K562 (cell line): ENCODE measurements around the gene OSCAR. TPM values are rescaled to one million over a fixed set of nuclear protein-coding genes. Genes with fewer than 3 reads are reported as not detected.

ENCODE experiments used
- BCL6 ChIP-seq: fragments of 250-450 bp; sonication (Bioruptor Pico); IDR thresholded peaks from 2 replicates; pipeline ENCODE4 v1.4.0; 2020
- CREB3 ChIP-seq: fragments of 450-650 bp; conservative IDR thresholded peaks from 2 replicates; pipeline ENCODE4 v1.6.1; 2016; ENCODE audit warnings: missing genetic modification characterization, low read depth, mild to moderate bottlenecking, missing compliant biosample characterization, moderate library complexity
- E2F8 ChIP-seq: fragments of 450-650 bp; IDR thresholded peaks from 2 replicates; pipeline ENCODE4 v1.7.1; 2018; ENCODE audit warnings: mild to moderate bottlenecking, low read depth; ENCODE audit not compliant: partially characterized antibody
- ELF1 ChIP-seq: fragments of 200-800 bp; sonication (Bioruptor generic); IDR thresholded peaks from 2 replicates; pipeline ENCODE4 v1.6.1; 2016; ENCODE audit warnings: missing genetic modification characterization, missing compliant biosample characterization
- ETV5 ChIP-seq: sonication (generic); formaldehyde crosslinking; IDR thresholded peaks from 2 replicates; pipeline ENCODE4 v1.4.0; 2020; ENCODE audit warnings: low read depth, mild to moderate bottlenecking, missing genetic modification reagents
- FOXJ3 ChIP-seq: sonication (generic); formaldehyde crosslinking; IDR thresholded peaks from 2 replicates; pipeline ENCODE4 v1.4.0; 2020; ENCODE audit warnings: mild to moderate bottlenecking, missing genetic modification reagents
- ILF3 ChIP-seq: fragments of 450-650 bp; IDR thresholded peaks from 2 replicates; pipeline ENCODE4 v1.6.1; 2018; ENCODE audit warnings: antibody characterized with exemption, mild to moderate bottlenecking, moderate library complexity, borderline replicate concordance
- KDM4B ChIP-seq, 2 experiments: fragments of 450-650 bp in 1 of 2; sonication (generic) in 1 of 2; IDR thresholded peaks; 2 replicates each; pipeline ENCODE4 v1.6.1; 2016 to 2017; ENCODE audit warnings: borderline replicate concordance in 2 of 2, antibody characterized with exemption in 1 of 2, low read depth in 1 of 2, mild to moderate bottlenecking in 1 of 2
- NFIX ChIP-seq: fragments of 250-450 bp; sonication (Bioruptor Pico); IDR thresholded peaks from 2 replicates; pipeline ENCODE4 v1.4.0; 2020; ENCODE audit warnings: low read depth, mild to moderate bottlenecking, moderate library complexity
- SRF ChIP-seq, 2 experiments: fragments of 250-450, 450-650 bp in 1 of 2; sonication (Bioruptor Pico) in 1 of 2; sonication (generic) in 1 of 2; formaldehyde crosslinking; IDR thresholded peaks; 2 replicates each; pipeline versions ENCODE4 v1.5.0 to v1.5.1; 2020 to 2022; ENCODE audit warnings: mild to moderate bottlenecking in 1 of 2, missing genetic modification reagents in 1 of 2
- ZNF165 ChIP-seq: fragments of 250-450 bp; sonication (Bioruptor Pico); IDR thresholded peaks from 2 replicates; pipeline ENCODE4 v1.4.0; 2020; ENCODE audit warnings: borderline replicate concordance
- ZNF830 ChIP-seq: fragments of 250-450 bp; sonication (Bioruptor Pico); IDR thresholded peaks from 2 replicates; pipeline ENCODE4 v1.5.0; 2021; ENCODE audit warnings: mild to moderate bottlenecking
- polyA plus RNA-seq, 8 experiments: library from polyadenylated mRNA; depleted of rRNA in 4 of 8; stranded (reverse) in 5 of 8; unstranded in 3 of 8; fragments of >200 nt; fragmentation: Nextera tagmentation in 2 of 8; fragmentation: Illumina TruSeq in 1 of 8; extraction: Ambion mirVana in 2 of 8; extraction: Trizol in 1 of 8; gene quantifications; 2 replicates each; pipeline versions ENCODE4 v1.2.1 to v1.2.3, GENCODE V29; 2011 to 2014; ENCODE audit warnings: inconsistent platforms in 1 of 8, missing spikeins in 1 of 8
- total RNA-seq, 7 experiments: library from RNA; depleted of rRNA in 6 of 7; stranded (reverse); fragments of >200 nt in 6 of 7; fragmentation: Illumina TruSeq in 2 of 7; extraction: Trizol in 2 of 7; gene quantifications; 2 replicates each; pipeline versions ENCODE4 v1.2.1 to v1.2.3, GENCODE V29; 2011 to 2021; ENCODE audit warnings: low replicate concordance in 1 of 7
- TF ChIP-seq, protein P1 (sequence below): fragments of 250-450 bp; sonication (Bioruptor Pico); IDR thresholded peaks from 2 replicates; pipeline ENCODE4 v1.8.0; 2022; ENCODE audit warnings: moderate library complexity, mild to moderate bottlenecking, inconsistent platforms

OSCAR gene
- total and polyA plus RNA-seq, 9 of the 15 experiments (the other 6 are each of a cell fraction or from before 2014, with no cell fraction given) = 0.09 to 0.62 (median 0.13) TPM; not detected in 5

GRCh38 chr19:54115109-54116063, 14.8 kb upstream of the OSCAR start, which contains the start of the genes PRPF31 and TFPT (continued):
- TF ChIP-seq, protein P1, sequence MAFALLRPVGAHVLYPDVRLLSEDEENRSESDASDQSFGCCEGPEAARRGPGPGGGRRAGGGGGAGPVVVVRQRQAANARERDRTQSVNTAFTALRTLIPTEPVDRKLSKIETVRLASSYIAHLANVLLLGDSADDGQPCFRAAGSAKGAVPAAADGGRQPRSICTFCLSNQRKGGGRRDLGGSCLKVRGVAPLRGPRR (CRISPR knock-in tag) = no peak
- 0 out of 2 replicates have a peak, but pooled peaks have one; percentile 84 for TF ChIP-seq ZNF830 (CRISPR knock-in tag)
- peak; percentile 88 for TF ChIP-seq CREB3
- TF ChIP-seq KDM4B (IDR thresholded peaks at IDR 0.05; ENCODE audit: borderline replicate concordance in 2 of 2, low read depth in 1 of 2) = peak in 1 of 2 experiments; percentile 21; a peak in 1 of 4 replicates
- TF ChIP-seq FOXJ3 (CRISPR knock-in tag) = no peak
- TF ChIP-seq ETV5 (CRISPR knock-in tag) = peak; percentile 85
- no peak for TF ChIP-seq NFIX (CRISPR knock-in tag)
- no peak for TF ChIP-seq SRF (CRISPR knock-in tag; IDR thresholded peaks at IDR 0.05)
- no peak for TF ChIP-seq ILF3
- peak; percentile 85 for TF ChIP-seq E2F8
- TF ChIP-seq BCL6 = 0 out of 2 replicates have a peak, but pooled peaks have one; percentile 8
- TF ChIP-seq ELF1 (tag) = peak; percentile 90
- peak; percentile 65; the same call in 1 of the 2 replicates for TF ChIP-seq ZNF165 (CRISPR knock-in tag)
